Activated CD4-positive, alpha-beta T cell treated with anti-CD3 and anti-CD28 coated beads, Interleukin-2, amount 50 U/mL, for 4 hours (primary cell): ENCODE results near the gene GJA9.
"Not testable (repeated sequence)": the region's sequence is repeated elsewhere in the genome, so short reads cannot be mapped to it uniquely, and the experiment has no call there.

Source experiments
- DNase-seq, 2 experiments: peaks; one replicate each; pipeline ENCODE4 v3.0.0-alpha.2; 2020

GJA9 gene

DNA sequence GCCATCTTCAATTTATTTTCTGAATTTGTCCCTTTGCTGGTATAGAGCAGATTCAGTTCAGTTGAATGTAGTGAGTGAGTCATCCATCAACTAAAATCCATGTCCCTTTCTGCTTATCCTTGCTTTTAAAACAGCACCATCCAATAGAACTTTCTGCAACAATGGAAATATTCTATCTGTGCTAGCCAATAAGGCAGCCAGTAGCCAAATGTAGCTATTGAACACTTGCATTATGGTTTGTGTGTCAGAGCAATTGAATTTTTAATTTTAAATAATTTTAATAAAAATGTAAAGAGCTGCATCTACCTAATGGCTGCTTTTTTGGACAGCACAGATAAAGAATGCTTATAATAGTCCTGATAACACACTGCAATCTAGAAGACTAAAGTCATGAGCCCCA, at the start of gene GJA9:
Gene GJA9 (minus strand): TSS at position 101 of the 400 bp plus-strand sequence. CDS start 5,489 bp downstream, outside the sequence.
- no peak for DNase-seq

DNA sequence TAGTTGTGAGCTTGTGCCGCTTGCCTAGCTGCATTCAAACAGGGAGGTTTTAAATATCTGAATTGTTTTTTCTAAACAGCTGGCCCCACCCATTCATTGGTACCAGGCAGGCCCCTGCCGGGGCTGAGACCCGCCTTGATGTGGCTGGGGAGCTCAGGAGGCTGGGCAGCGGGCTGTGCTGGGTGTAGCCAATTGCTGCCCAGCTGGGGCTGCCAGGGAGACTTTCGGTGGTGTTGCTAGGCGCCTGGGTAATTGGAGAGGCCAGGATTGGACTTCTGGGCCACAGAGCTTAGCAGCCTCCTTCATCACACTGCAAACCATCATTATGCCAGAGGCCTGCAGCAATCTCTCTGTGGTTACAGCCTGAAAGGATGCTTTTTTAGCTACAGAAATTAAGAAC, 48.1 kb upstream of the GJA9 start:
- no peak for DNase-seq

DNA sequence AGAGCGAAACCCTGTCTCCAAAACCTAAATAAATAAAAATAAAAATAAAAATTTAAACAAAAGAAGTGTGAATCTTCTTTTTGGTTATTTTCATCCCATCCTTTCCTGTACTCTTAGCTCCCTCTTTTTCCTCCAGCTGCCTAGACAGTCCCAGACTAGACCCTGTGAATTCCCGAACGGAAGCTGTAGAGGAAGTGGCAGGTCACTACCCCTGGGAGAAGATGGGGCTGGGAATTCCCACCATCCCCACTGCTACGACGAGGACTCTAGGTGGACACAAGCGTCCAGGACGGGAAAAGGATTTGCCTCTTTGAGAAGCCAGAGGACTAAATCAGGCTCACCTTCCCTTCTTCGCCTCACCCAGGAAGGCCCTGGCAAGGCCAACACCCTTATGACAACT, 47.7 kb upstream of the GJA9 start:
- DNase-seq: no peak

DNA sequence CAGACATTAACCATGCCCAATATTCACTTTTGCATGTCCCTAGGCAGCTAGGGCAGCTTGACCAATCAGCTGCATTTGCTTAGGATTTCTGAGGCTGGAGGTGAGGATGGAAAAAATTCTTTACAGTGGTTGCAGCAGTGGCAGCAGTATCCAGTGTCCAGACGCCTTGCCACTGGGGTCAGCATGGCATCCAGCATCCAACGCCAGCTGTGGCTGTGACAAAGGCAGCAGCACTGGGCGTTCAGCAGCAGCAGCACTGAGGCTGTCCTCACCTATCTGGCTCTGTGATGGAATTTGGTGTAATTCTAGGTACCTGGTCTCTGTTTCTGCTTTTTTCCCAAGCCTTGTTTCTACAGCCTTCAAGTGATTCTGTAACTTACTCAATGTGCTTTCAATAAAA, 44.7 kb upstream of the GJA9 start:
- no peak for DNase-seq

DNA sequence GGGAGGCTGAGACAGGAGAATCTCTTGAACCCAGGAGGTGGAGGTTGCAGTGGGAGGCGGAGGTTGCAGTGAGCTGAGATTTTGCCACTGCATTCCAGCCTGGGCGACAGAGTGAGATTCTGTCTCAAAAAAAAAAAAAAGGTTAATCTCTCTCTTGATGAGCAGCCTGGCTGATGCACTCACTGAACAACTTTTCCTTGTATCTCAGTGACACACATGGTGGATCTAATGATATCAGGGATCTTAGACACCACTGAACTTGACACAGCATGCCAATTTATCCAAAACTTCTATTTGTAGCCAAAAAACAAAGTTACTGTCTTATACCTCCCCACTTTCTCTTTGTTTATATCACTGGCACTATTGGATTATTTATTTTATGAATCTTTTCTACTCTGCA, 44.0 kb upstream of the GJA9 start:
- no peak for DNase-seq

DNA sequence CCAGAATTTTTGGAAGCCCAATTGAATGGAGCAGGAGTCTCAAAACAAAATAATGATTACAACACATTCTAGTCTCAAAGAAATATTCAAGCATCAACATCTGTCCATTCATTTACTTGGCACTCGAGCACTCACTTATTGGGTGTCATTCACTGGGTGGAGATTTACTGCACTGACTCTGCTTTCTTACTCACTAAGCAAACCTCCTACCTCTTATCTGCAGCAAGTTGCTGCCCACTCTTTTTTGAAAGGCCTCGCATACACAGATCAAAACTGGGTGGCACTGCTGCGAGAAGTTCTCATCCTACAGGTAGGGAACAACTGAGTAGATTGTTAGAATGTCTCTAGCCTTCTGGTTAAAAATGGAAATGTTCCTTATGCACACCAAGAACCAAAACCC, 42.2 kb upstream of the GJA9 start:
- DNase-seq: no peak

DNA sequence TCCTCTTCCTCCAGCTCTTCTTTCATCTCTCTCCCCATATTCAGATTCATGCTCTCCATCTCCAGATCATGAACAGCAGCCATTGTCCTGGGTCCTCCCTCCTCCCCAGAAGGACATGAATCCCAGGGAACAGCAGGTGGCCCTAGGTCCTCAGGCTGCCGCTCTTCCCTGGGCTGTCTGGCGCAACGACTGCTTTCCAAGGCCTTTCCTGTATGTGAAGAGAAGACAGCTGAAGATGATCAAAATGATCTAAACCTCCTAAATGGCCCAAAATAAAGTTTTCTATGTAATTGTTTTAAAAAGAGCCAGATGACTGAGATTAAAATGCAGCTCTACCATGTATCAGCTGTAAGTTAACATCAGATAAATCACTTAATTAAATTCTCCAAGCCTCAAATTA, 37.7 kb upstream of the GJA9 start:
- no peak for DNase-seq

DNA sequence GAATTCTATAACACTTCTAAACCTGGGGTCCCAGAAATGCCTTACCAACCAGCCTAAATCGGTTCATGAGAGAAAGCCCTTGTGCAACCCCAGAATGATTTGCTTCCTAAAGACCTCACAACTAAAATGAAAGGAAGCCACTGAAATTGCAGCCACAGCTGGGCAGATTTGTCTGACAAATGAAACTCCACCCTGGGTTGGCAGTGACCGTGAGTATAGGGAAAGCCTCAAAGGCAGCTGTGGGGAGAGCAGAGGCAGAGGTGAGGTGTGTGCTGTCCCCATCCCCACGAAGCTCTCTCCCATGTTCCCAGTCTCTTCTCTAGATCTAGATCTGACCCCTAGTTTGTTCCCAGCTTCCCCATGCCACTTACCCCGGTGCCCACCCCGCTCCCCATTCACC, 37.2 kb upstream of the GJA9 start:
- no peak for DNase-seq

DNA sequence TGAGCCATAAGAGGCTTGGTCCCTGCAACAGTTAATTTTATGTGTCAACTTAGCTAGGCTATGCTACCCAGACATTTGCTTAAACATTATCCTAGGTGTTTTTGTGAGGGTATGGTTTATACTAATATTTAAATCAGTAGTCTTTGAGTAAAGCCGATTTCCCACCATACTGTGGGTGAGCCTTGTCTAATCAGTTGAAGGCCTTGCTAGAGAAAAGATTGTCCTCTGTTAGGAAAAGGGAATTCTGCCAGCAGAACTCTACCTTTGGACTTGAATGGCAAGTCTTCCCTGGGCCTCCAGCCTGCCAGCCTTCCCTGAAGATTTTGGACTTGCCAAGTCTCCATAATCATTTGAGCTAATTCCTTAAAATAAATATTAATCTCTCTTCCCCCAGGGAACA, 36.4 kb upstream of the GJA9 start:
- DNase-seq: no peak

DNA sequence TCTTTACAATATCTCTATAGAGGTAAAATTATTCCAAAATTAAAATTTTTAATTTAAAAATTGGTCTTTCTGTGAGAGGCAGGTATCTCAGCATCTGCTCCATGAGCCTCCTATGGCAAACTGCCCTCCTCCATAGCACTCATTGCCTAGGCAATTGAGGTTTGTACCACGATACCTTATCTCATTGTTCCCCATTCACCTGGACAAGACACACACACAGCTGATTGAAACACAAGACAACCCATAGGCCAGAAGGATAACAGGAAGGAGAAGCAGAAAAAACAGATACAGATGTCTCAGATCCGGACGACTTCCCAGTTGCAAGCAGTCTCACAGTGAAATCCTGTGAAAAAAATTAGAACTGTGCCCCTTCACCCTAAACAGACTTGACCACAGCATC, 36.0 kb upstream of the GJA9 start:
- no peak for DNase-seq

DNA sequence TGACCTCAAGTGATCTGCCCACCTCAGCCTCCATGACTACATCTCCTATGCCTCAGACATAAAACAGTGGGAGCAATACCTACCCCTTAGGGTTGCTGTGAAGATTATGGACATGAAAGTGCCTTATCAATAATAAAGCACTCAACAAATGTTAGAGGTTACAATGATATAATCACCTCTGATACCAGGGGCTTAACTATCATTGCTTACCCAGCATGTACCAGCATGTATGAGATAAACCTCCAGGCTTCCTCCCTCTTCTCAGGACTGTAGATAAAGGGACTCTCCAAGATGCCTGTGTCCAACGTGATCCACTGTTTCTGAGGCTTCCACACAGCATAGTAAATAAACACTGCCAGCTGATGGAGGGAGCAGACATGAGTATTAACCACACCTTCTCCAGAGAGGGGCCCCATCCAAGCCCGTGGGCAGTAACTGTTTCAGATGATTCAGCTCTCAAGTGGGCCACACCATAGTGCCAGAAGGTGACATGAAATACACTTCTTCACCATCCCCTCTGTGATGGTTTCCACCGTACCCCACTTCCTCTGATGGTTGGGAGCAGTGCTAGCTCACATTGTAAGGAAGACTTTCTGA, 34.1 kb upstream of the GJA9 start:
- no peak for DNase-seq

DNA sequence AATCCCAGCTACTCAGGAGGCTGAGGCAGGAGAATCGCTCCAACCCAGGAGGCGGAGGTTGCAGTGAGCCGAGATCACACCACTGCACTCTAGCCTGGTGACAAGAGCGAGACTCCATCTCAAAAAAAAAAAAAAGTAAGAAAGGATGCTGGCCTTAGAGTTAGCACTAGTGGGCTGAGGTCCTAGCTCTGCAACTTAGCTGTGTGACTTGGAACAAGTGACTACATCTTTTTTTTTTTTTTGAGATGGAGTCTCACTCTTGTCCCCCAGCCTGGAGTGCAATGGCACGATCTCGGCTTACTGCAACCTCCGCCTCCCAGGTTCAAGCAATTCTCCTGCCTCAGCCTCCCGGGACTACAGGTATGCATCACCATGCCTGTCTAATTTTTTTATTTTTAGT, 33.5 kb upstream of the GJA9 start:
- not testable (repeated sequence) for DNase-seq

DNA sequence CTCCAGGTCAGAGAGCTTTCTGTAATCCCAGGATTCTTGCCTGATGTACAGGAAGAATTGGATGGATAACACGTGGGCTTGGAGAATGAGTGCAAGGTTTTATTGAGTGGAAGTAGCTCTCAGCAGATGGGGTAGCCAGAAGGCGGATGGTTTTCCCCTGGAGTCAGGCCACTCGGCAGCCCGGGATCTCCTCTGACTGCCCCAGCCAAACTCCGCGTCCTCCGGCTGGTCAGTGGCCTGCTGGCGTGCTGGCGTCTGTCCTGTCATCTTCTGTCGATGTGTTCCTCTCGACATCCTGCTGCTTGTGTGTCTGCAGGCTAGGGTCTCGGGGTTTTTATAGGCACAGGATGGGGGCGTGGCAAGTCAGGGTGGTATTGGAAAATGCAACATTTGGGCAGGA, 27.4 kb upstream of the GJA9 start:
- DNase-seq: no peak

DNA sequence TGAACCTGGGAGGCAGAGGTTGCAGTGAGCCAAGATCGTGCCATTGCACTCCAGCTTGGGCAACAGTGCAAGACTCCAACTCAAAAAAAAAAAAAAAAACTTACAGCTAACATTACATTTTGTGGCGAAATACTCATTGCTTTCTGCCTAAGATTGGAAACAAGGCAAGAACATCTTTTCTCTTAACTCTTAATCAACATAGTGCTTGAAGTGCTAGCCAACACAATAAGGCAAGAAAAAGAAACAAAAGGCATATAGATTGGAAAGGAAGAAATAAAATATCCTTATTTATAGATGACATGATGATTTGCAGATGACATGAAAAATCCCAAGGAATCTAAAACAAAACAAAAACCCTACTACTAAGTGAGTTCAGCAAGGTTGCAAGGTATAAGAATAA, 24.6 kb upstream of the GJA9 start:
- no peak for DNase-seq

DNA sequence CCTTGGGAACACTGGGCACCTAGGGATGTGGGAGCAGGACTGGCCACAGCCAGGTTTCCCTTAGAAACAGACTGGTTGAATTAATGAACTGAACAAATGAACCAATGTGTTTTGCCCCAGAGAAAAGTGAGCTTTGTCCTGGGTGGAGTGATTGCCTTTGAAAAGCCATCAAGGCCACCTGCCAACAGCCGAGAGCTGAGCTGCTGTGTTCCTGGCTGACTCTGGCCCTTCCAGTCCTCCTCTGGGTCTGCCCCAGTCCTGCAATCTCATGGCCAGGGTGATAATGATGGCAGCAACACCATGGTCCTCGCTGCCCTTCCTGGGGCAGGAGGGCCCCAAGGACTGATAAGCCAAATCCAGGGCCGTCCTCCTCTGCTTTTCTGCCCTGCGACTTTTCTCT, 18.2 kb upstream of the GJA9 start:
- DNase-seq: no peak

DNA sequence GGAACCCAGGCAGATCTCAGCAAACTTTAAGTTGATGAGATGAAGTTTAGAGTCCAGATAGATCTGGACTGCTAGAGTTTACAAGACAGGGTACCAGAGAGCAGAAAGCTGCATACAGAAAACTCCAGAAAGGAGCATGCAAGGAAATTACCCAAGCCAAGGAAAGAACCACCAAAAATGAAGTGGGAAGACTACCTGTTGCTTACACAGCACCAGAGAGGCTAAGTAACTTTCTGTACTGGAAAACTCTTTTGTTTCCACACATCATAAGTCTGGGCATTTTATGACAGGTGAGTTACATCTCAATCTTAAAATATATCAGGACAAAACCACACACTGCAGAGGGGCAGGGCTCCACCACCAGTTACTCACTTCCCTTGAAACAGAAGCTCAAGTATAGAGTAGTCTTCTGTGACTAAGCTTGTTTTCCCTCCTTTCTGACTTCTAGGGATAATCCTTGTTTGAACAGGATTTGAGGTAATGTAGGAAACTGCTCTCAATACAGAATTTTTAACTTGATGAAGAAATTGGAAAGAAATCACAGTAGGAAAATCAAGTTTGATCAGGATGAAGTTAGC, 17.4 kb upstream of the GJA9 start:
- DNase-seq: no peak

DNA sequence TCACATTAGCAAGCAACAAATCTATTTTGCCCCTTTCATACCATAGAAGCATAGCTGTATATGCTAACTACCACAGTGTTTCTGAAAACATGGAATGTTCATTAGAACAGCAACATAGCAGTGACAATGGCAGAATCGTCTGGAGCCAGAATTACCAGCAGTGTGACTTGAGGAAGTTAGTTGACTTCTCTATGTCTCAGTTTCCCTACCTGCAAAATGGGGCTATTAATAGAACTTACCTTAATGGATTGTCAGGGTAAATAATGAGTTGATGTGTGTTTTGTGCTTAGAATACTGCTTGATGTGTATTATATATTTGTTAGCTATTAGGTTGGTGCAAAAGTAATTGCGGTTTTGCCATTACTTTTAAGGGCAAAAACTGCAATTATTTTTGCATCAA, 14.8 kb upstream of the GJA9 start:
- no peak for DNase-seq

DNA sequence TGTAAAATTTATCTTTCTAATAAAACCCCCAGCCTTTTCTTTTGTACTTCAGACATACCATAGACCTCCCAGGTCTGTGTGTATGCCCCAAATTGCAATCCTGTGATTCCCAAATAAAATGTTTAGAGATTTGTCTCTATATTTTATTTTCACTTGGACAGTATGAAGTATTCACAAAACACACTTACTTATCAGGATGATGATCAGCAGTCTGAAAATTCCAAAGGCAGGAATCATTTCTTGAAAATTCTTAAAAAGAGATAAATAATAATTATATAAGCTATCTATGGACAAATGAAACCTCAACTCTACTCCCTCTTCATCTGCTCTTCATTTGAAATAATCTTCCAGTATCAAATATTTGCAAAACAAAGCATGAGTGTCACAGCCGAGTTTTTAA, 11.6 kb upstream of the GJA9 start:
- DNase-seq: no peak

DNA sequence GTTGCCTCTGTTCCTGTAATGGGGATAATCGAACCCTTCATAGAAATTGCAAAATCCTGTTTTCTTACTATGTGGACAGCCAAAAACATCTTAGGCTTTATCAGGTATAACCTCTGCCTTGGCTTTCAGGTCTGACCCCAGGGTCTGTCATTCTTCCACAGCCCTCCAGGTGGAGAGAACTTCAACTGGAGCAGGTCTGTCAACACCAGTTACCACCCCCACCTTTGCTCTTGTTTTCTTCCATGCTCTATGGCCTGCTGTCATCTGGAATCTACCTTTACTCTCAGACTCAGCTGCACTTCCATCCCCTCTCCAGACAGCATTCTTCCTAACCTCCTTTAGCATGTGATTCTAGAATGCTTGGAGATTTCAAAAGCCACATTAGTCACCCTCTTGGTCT, 10.4 kb upstream of the GJA9 start:
- DNase-seq: no peak

DNA sequence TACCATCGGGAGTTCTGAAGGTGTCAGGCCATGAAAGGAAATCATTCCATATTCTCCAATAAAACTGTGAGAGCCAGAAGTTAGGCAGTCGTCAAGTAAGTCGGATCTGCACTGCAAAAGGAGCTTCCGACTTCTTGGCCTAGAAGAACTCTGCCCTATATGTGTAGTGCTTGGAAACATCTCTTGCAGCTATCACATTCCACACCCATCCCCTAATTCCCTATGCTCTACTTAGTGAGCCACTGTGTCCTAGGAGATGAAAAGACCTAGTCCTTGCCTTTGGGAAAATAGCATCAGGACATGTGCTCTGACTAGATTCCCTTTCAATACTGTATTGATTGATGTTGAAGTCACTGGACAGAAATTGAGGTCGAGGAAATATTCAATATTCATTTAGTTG, 8.2 kb upstream of the GJA9 start:
- DNase-seq: no peak

DNA sequence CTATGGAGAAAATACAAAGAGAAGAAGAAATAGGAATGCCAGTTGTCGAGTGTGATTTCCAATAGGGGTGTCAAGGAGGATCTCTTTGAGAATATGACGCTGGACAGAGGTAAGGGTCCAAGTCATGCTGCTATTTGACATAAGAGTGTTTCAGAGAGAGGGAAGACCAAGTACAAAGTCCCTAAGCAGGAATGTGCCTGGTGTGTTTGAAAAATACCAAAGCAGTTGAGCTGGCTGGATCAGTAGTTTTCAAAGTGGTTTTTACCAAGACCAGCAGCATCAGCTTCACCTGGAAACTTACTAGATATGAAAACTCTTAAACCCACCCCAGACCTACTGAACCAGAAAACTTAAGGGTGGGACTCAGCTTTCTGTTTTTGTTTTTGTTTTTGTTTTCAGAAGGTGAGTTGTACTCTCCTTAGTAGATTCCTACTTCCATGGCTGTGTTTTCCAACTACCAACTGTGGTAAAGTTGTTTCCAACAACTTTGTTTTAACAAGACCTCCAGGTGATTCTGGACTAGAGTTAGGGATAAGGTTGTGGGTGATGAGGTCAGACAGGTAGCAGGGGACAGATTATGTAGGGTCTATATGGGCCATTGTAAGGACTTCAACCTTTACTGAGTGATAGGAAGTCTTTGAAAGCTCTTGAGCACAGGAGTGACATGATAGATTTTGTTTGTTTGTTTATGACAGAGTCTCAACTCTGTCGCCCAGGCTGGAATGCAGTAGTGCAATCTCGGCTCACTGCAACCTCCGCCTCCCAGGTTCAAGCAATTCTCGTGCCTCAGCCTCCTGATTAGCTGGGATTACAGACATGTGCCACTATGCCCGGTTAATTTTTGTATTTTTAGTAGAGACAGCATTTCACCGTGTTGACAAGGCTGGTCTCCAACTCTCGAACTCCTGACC, 7.3 kb upstream of the GJA9 start:
- DNase-seq: no peak

DNA sequence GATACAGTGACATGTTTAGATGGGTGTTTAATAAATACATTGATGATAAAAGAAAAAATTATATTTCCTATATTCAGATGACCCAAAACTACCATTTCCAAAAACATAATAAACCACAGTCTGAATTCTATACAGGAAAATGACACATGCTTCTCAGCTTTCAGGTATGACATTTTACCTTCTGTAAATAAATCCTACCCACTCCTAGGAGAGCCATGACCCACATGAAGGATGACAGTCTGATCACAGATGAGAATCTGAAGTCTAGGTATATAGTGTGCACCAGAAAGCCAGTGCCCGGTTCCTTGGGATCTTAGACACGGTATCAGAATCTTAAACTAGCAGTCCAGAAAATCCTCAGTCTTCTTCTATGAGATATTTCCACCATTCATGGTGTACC, 3.7 kb upstream of the GJA9 start:
- DNase-seq: no peak

DNA sequence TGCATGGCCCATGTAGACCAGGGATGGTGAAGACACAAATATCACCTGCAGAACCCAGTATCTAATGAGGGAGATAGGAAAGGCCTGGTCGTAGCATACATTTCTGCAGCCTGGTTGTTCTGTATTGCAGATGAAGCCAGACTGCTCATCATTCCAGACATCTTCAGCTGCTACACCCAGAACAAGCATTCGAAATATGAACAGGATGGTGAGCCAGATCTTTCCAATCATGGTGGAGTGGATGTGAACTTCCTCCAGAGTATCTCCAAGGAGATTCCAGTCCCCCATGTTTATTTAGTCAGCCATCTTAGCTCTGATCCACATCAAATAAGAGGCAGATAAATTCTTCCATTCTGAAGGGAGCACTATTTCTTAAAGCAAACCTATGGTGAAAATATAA, 5.6 kb downstream of the GJA9 start:
- no peak for DNase-seq
